Activated naive CD4-positive, alpha-beta T cell treated with anti-CD3 and anti-CD28 coated beads, Interleukin-2, amount 50 U/mL, for 72 hours (primary cell): Measurements from ENCODE around the gene RFC5. TPM values are rescaled to one million over a fixed set of nuclear protein-coding genes. Genes with fewer than 3 reads are reported as not detected.
"Not testable (repeated sequence)": the region's sequence is repeated elsewhere in the genome, so short reads cannot be mapped to it uniquely, and the experiment has no call there.

Experiments used
- ATAC-seq, 2 donors: fragments of 150-1000 bp; cut with Tn5 transposase; 2 replicates each; pipeline ENCODE4 v1.10.0; 2021; ENCODE audit warnings: mild to moderate bottlenecking in 2 of 2, moderate library complexity in 2 of 2
- DNase-seq, 2 donors: peaks; one replicate each; pipeline ENCODE4 v3.0.0; 2021 to 2022; ENCODE audit warnings: low spot score in 2 of 2
- H3K27ac Mint-ChIP-seq, 2 donors: one replicate each; pipeline ENCODE4 v1.8.0; 2022; ENCODE audit warnings: mild to moderate bottlenecking in 2 of 2, mixed read lengths in 2 of 2
- H3K36me3 Mint-ChIP-seq, 2 donors: one replicate each; pipeline ENCODE4 v1.8.0; 2022; ENCODE audit warnings: mixed read lengths in 2 of 2
- H3K9me3 Mint-ChIP-seq, 2 donors: one replicate each; pipeline ENCODE4 v1.8.0; 2022; ENCODE audit warnings: mixed read lengths in 2 of 2
- total RNA-seq, 2 donors: library from RNA; stranded (reverse); gene quantifications; one replicate each; pipeline ENCODE4 v1.2.3, GENCODE V29; 2022

RFC5 gene
- total RNA-seq, 2 donors from 2014 or later = 69.6 to 88.0 TPM

GRCh38 chr12:117998719-117999118 is 17.8 kb upstream of the RFC5 start:
- no peak for ATAC-seq
- Mint-ChIP-seq H3K36me3 (peaks cover 0 to 14% of the 10 kb centered on the region in 2 donors), H3K27ac (no peak overlapping the region), H3K9me3 (peaks cover 9 to 14% of the 10 kb centered on the region in 2 donors)
- no peak for DNase-seq

GRCh38 chr12:117999806-118000205 is 16.7 kb upstream of the RFC5 start:
- peaks cover 0 to 14% of the 10 kb centered on the region in 2 donors for H3K36me3 Mint-ChIP-seq
- DNase-seq, H3K9me3 Mint-ChIP-seq, H3K27ac Mint-ChIP-seq: not testable (repeated sequence)
- peak in 1 of 2 donors; percentile 67 for ATAC-seq

- Mint-ChIP-seq H3K36me3 (no peaks in the 10 kb centered on the region), H3K27ac (no peak overlapping the region), H3K9me3 (peaks cover 0 to 4% of the 10 kb centered on the region in 2 donors)
- ATAC-seq (no peak), DNase-seq (no peak)
Observed at GRCh38 chr12:118010903-118011302, 5.6 kb upstream of the RFC5 start.

GRCh38 chr12:118011377-118011776 is 5.1 kb upstream of the RFC5 start:
- no peak for DNase-seq
- no peak for ATAC-seq
- Mint-ChIP-seq H3K27ac (no peak overlapping the region), H3K36me3 (no peaks in the 10 kb centered on the region), H3K9me3 (peaks cover 0 to 4% of the 10 kb centered on the region in 2 donors)

- Mint-ChIP-seq H3K27ac (no peak overlapping the region), H3K9me3 (peaks cover 0 to 4% of the 10 kb centered on the region in 2 donors), H3K36me3 (peaks cover 1% of the 10 kb centered on the region in 2 donors)
- DNase-seq = no peak
- ATAC-seq = no peak
Observed at GRCh38 chr12:118011961-118012360, 4.5 kb upstream of the RFC5 start.

GRCh38 chr12:118013283-118013682 is 3.2 kb upstream of the RFC5 start:
- ATAC-seq (no peak), DNase-seq (no peak)
- Mint-ChIP-seq H3K9me3 (peaks cover 0 to 4% of the 10 kb centered on the region in 2 donors), H3K27ac (no peak overlapping the region), H3K36me3 (peaks cover 13 to 14% of the 10 kb centered on the region in 2 donors)

- Mint-ChIP-seq H3K36me3 (peaks cover 13 to 25% of the 10 kb centered on the region in 2 donors), H3K27ac (no peak overlapping the region), H3K9me3 (peaks cover 0 to 4% of the 10 kb centered on the region in 2 donors)
- DNase-seq = no peak
- ATAC-seq = no peak
Observed at GRCh38 chr12:118015306-118015705, 1.2 kb upstream of the RFC5 start.

- Mint-ChIP-seq H3K27ac (peak overlapping the region in 1 of 2 donors; percentile 93), H3K36me3 (peaks cover 19 to 32% of the 10 kb centered on the region in 2 donors), H3K9me3 (peaks cover 0 to 4% of the 10 kb centered on the region in 2 donors)
- ATAC-seq (no peak), DNase-seq (no peak)
Observed at GRCh38 chr12:118015944-118016343, 559 bp upstream of the RFC5 start.

- peaks cover 0 to 4% of the 10 kb centered on the region in 2 donors for H3K9me3 Mint-ChIP-seq
- peaks cover 28 to 47% of the 10 kb centered on the region in 2 donors for H3K36me3 Mint-ChIP-seq
- ATAC-seq (no peak), DNase-seq (no peak)
- H3K27ac Mint-ChIP-seq = peak overlapping the region; percentile 37 to 93
Observed at GRCh38 chr12:118017926-118018325, 1.4 kb downstream of the RFC5 start.

- peaks cover 33 to 53% of the 10 kb centered on the region in 2 donors for H3K36me3 Mint-ChIP-seq
- no peak for DNase-seq
- ATAC-seq = no peak
- no peaks in the 10 kb centered on the region for H3K9me3 Mint-ChIP-seq
- H3K27ac Mint-ChIP-seq = peak overlapping the region in 1 of 2 donors; percentile 55
Observed at GRCh38 chr12:118020036-118020435, 3.5 kb downstream of the RFC5 start.

- not testable (repeated sequence) for ATAC-seq, DNase-seq, H3K9me3 Mint-ChIP-seq
- Mint-ChIP-seq H3K36me3 (peaks cover 46 to 68% of the 10 kb centered on the region in 2 donors), H3K27ac (peak overlapping the region; percentile 69 to 88)
Observed at GRCh38 chr12:118022097-118022727, 5.7 kb downstream of the RFC5 start.

- peak overlapping the region in 1 of 2 donors; percentile 88 for H3K27ac Mint-ChIP-seq
- H3K36me3 Mint-ChIP-seq = peaks cover 41 to 69% of the 10 kb centered on the region in 2 donors
Observed at GRCh38 chr12:118022728-118023109, 6.2 kb downstream of the RFC5 start.

GRCh38 chr12:118023301-118023860 is 6.9 kb downstream of the RFC5 start:
- ATAC-seq (no peak), DNase-seq (no peak)
- H3K27ac Mint-ChIP-seq = no peak overlapping the region
- peaks cover 37 to 67% of the 10 kb centered on the region in 2 donors for H3K36me3 Mint-ChIP-seq
- no peaks in the 10 kb centered on the region for H3K9me3 Mint-ChIP-seq

More at GRCh38 chr12:118022728-118023109, 6.2 kb downstream of the RFC5 start:
- no peaks in the 10 kb centered on the region for H3K9me3 Mint-ChIP-seq
- DNase-seq (no peak), ATAC-seq (no peak)

GRCh38 chr12:118025168-118025567 is 8.7 kb downstream of the RFC5 start:
- peak overlapping the region in 1 of 2 donors; percentile 48 for H3K27ac Mint-ChIP-seq
- no peaks in the 10 kb centered on the region for H3K9me3 Mint-ChIP-seq
- ATAC-seq (no peak), DNase-seq (no peak)
- peaks cover 41 to 70% of the 10 kb centered on the region in 2 donors for H3K36me3 Mint-ChIP-seq

- peaks cover 40 to 66% of the 10 kb centered on the region in 2 donors for H3K36me3 Mint-ChIP-seq
Observed at GRCh38 chr12:118029166-118029565, 12.7 kb downstream of the RFC5 start.

GRCh38 chr12:118032188-118032587 is 15.7 kb downstream of the RFC5 start:
- DNase-seq = no peak
- peaks cover 47 to 72% of the 10 kb centered on the region in 2 donors for H3K36me3 Mint-ChIP-seq
- no peaks in the 10 kb centered on the region for H3K9me3 Mint-ChIP-seq
- no peak for ATAC-seq
- H3K27ac Mint-ChIP-seq = peak overlapping the region; percentile 14 to 44

More at GRCh38 chr12:118029166-118029565, 12.7 kb downstream of the RFC5 start:
- no peaks in the 10 kb centered on the region for H3K9me3 Mint-ChIP-seq
- peak overlapping the region in 1 of 2 donors; percentile 58 for H3K27ac Mint-ChIP-seq
- no peak for DNase-seq
- peak in 1 of 2 donors; percentile 16 for ATAC-seq

- ATAC-seq (no peak), DNase-seq (no peak)
- Mint-ChIP-seq H3K27ac (peak overlapping the region; percentile 82 to 90), H3K9me3 (no peaks in the 10 kb centered on the region), H3K36me3 (peaks cover 46 to 73% of the 10 kb centered on the region in 2 donors)
Observed at GRCh38 chr12:118033323-118033722, 16.8 kb downstream of the RFC5 start.
